Uterus (tissue), 4 donors: ENCODE results near the gene CWC22. TPM values are rescaled to one million over a fixed set of nuclear protein-coding genes. Genes with fewer than 3 reads are reported as not detected.

Experiments used
- DNase-seq, 2 donors: peaks; one replicate each; pipeline ENCODE4 v3.0.0-alpha.2; 2019 to 2020
- H3K27ac ChIP-seq, 2 donors: fragments of 200-600 bp; sonication (generic); 1 replicate in 1 of 2; 2 replicates in 1 of 2; pipeline ENCODE4 v1.5.1; 2016 to 2018
- H3K27me3 ChIP-seq, 2 donors: fragments of 200-600 bp; sonication (generic); one replicate each; pipeline ENCODE4 v1.5.1; 2018 to 2019; ENCODE audit warnings: control low read depth in 1 of 2
- H3K36me3 ChIP-seq, 2 donors: fragments of 200-600 bp; sonication (generic); one replicate each; pipeline ENCODE4 v1.5.1; 2019; ENCODE audit warnings: control low read depth in 1 of 2
- H3K4me1 ChIP-seq, 2 donors: fragments of 200-600 bp; sonication (generic); one replicate each; pipeline ENCODE4 v1.5.1; 2018 to 2019; ENCODE audit warnings: control low read depth in 1 of 2
- H3K4me3 ChIP-seq, 2 donors: fragments of 200-600 bp; sonication (generic); 1 replicate in 1 of 2; 2 replicates in 1 of 2; pipeline ENCODE4 v1.5.1; 2018 to 2019; ENCODE audit warnings: mild to moderate bottlenecking in 1 of 2
- H3K9me3 ChIP-seq, 2 donors: fragments of 200-600 bp; sonication (generic); one replicate each; pipeline ENCODE4 v1.5.1; 2019; ENCODE audit warnings: control low read depth in 1 of 2
- POLR2A ChIP-seq, 2 donors: fragments of 450-650 bp; IDR thresholded peaks; one replicate each; pipeline ENCODE4 v1.6.1; 2016; ENCODE audit warnings: antibody characterized with exemption in 2 of 2, mild to moderate bottlenecking in 1 of 2, moderate library complexity in 1 of 2
- intact Hi-C: fragments of 100-400 bp; cut with DNase I; formaldehyde crosslinking; loops from one replicate; pipeline ENCODE4 v1.15.1; 2023; ENCODE audit warnings: low total_unique reads
- total RNA-seq, 4 donors: library from RNA; depleted of rRNA in 3 of 4; stranded (reverse); fragments of >200 nt in 3 of 4; gene quantifications; one replicate each; pipeline versions ENCODE4 v1.1.0 to v1.2.4, GENCODE V29; 2014 to 2023
- TF ChIP-seq, protein P1 (sequence below), 4 experiments: fragments of 200-600 bp in 2 of 4; fragments of 450-650 bp in 2 of 4; sonication (generic) in 2 of 4; IDR thresholded peaks; one replicate each; pipeline ENCODE4 v1.5.1; 2016 to 2019; ENCODE audit warnings: antibody characterized with exemption in 4 of 4, mild to moderate bottlenecking in 2 of 4, moderate library complexity in 1 of 4
- donor health status: DM: yes; HTN: yes; CAD: no.

CWC22 gene
- total RNA-seq, 4 donors from 2014 or later, result 7.7 to 40.0 (median 25.0) TPM

DNA sequence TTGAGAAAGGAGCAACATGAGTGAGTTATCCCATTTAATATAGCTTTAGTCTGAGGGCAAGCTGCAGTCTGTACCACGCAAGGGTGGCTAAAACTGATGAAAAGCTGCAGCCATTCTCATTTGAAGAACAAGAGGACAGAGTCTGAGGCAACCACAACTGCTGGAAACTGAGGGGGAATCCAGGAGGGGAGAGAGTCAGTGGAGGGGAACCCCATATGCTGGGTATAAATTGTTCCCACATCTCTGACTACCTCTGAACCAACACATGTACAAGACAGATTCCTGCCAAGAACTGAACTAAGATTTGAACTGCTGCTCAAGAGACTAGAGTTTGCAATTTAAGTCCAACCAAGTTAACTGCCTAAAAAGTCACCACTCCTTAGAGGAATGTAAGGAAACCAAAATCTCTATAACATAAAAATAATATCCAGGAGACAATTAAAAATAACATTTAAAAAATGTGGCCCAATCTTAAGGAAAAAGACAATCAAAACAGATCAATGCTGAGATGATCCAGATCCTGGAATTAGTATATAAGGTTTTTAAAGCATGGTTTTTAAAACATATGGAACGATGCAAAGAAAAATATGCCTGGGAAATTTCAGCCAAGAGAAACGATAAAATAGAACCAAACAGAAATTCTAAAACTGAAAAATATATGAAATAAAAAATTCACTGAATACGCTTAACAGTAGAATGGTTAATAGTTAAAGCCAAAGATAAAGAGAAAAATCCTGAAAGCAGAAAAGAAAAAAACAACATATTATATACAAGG lies 11.2 kb downstream of the CWC22 start:
- Histone ChIP-seq H3K27ac (no peak overlapping the region), H3K36me3 (no peaks in the 10 kb centered on the region), H3K4me3 (no peak overlapping the region), H3K4me1 (peaks cover 0 to 16% of the 10 kb centered on the region in 2 donors), H3K9me3 (no peaks in the 10 kb centered on the region), H3K27me3 (no peaks in the 10 kb centered on the region)
- intact Hi-C loops, result no loop called here
- no peak for DNase-seq
- TF ChIP-seq, protein P1, sequence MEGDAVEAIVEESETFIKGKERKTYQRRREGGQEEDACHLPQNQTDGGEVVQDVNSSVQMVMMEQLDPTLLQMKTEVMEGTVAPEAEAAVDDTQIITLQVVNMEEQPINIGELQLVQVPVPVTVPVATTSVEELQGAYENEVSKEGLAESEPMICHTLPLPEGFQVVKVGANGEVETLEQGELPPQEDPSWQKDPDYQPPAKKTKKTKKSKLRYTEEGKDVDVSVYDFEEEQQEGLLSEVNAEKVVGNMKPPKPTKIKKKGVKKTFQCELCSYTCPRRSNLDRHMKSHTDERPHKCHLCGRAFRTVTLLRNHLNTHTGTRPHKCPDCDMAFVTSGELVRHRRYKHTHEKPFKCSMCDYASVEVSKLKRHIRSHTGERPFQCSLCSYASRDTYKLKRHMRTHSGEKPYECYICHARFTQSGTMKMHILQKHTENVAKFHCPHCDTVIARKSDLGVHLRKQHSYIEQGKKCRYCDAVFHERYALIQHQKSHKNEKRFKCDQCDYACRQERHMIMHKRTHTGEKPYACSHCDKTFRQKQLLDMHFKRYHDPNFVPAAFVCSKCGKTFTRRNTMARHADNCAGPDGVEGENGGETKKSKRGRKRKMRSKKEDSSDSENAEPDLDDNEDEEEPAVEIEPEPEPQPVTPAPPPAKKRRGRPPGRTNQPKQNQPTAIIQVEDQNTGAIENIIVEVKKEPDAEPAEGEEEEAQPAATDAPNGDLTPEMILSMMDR (IDR thresholded peaks at IDR 0.05), result no peak
- no peak for TF ChIP-seq POLR2A (IDR thresholded peaks at IDR 0.05)

DNA sequence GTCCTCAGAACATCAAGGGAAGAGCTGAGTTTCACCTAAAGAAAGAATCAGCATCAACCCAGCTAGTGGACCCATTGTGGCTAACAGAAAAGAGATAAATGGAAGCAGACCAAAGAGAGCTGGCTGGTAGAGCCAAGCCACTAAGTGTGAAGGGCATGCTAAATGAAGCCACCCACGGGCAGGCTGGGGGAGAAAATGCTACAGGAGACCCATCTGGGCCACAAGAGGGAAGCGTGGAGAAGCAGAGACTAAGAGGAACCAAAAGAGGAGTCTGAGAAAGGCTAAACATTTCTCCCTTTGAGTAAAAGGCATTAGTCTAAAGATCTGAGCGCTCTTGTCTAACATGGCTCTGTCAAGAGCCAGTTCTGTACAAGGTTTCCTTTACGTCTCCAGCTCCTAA lies 15.8 kb downstream of the CWC22 start:
- Histone ChIP-seq H3K9me3 (no peaks in the 10 kb centered on the region), H3K27me3 (no peaks in the 10 kb centered on the region), H3K4me3 (no peak overlapping the region), H3K36me3 (no peaks in the 10 kb centered on the region), H3K4me1 (no peaks in the 10 kb centered on the region), H3K27ac (no peak overlapping the region)
- DNase-seq, result no peak
- intact Hi-C loops, result no loop called here
- no peak for TF ChIP-seq POLR2A (IDR thresholded peaks at IDR 0.05)
- TF ChIP-seq, protein P1 (IDR thresholded peaks at IDR 0.05), result no peak

DNA sequence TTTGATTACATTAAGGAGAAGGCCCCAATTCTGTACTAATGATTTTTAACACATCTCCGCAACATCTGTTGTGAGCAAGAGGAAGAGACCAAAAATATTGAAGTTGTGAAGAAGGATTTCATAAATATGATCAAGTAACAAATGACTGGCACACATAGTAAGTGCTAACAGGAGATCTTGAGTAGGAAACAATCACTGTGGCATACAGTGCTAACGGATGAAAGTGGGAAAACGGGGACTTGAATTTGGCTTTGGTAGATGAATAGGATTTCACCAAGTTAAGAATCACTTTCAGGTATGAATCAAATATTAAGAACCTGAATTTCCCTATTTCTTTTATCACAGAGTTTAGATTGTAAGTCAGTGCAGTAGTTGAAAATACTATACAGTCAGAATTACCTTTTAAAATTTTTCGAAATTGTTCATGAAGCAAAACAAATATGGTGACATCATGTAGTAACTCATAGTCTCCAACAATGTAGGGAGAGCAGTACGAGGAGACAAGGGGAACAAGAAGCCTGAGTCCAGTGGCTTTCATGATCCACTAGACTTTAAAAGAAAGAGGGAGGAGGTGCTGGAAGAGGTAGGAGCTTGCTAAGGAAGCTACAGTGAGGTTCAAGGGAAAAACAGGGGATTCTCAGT lies 16.3 kb downstream of the CWC22 start:
- no peak for DNase-seq
- intact Hi-C loops, result no loop called here
- Histone ChIP-seq H3K4me1 (no peaks in the 10 kb centered on the region), H3K36me3 (no peaks in the 10 kb centered on the region), H3K4me3 (no peak overlapping the region), H3K9me3 (no peaks in the 10 kb centered on the region), H3K27ac (no peak overlapping the region), H3K27me3 (no peaks in the 10 kb centered on the region)
- TF ChIP-seq, protein P1 (IDR thresholded peaks at IDR 0.05), result no peak
- no peak for TF ChIP-seq POLR2A (IDR thresholded peaks at IDR 0.05)

DNA sequence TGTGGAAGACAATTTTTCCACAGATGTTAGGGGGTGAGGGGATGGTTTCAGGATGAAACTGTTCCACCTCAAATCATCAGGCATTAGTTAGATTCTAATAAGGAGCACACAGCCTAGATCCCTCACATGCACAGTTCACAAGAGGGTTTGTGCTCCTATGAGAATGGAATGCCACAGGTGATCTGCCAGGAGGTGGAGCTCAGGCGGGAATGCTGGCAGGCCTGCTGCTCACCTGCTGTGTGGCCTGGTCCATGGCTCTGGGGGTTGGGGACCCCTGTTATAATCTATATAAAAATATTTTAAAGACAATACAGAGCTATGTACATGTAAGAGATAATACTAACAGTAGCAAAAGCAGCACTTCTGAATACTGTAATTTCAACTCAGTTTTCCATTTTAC lies 19.2 kb downstream of the CWC22 start:
- no peak overlapping the region for H3K27ac ChIP-seq
- TF ChIP-seq, protein P1 (IDR thresholded peaks at IDR 0.05), result no peak
- TF ChIP-seq POLR2A (IDR thresholded peaks at IDR 0.05), result no peak
- H3K9me3 ChIP-seq, result no peaks in the 10 kb centered on the region
- DNase-seq, result no peak
- intact Hi-C loops, result no loop called here
- H3K27me3 ChIP-seq, result no peaks in the 10 kb centered on the region
- no peak overlapping the region for H3K4me3 ChIP-seq
- H3K36me3 ChIP-seq, result no peaks in the 10 kb centered on the region
- no peaks in the 10 kb centered on the region for H3K4me1 ChIP-seq

DNA sequence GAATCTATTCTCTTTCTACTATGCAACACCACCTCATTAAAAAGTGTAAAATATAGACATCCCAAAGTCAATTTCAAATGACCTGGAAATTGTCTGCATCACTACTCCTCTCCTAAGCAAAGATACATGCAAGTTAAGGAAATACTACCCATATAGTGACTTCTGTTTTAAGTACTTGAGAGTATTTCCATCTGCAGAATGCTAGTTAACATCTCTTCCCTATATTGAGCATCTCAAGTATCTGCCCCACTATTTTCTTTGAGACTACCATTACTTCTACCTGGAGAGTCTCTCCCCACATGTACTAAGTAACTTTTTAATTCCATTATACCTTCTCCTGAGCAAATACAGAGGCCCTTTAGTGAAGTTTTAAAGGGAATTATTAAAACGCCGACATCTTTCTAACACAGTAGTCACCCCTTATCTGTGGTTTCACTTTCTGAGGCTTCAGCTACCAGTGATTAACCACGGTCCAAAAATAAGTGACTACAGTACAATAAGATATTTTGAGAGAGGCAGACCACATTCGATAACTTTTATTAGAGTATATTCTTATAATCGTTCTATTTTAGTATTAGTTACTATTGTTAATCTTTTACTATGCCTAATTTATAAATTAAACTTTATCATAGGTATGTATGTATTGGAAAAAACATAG lies 21.8 kb downstream of the CWC22 start:
- no peaks in the 10 kb centered on the region for H3K36me3 ChIP-seq
- no peaks in the 10 kb centered on the region for H3K27me3 ChIP-seq
- H3K4me1 ChIP-seq, result no peaks in the 10 kb centered on the region
- no peak overlapping the region for H3K4me3 ChIP-seq
- DNase-seq, result no peak
- intact Hi-C loops, result no loop called here
- H3K27ac ChIP-seq, result no peak overlapping the region
- H3K9me3 ChIP-seq, result no peaks in the 10 kb centered on the region
- no peak for TF ChIP-seq POLR2A (IDR thresholded peaks at IDR 0.05)
- TF ChIP-seq, protein P1 (IDR thresholded peaks at IDR 0.05), result no peak
